AG09319 (cell line): ENCODE data around the gene NSD2.

Source experiments
- DNase-seq: peaks from one replicate; pipeline ENCODE4 v3.0.0-alpha.2; 2010; ENCODE audit warnings: low read depth; ENCODE audit errors: extremely low read depth
- CTCF ChIP-seq: IDR thresholded peaks from 2 replicates; pipeline ENCODE4 v1.5.1; 2011; ENCODE audit warnings: low read depth, mild to moderate bottlenecking, inconsistent platforms, low read length, moderate library complexity

The NSD2 gene

GRCh38 chr4:1961038-1961437 is 89.8 kb downstream of the NSD2 start:
- DNase-seq: no peak
- no peak for TF ChIP-seq CTCF

- TF ChIP-seq CTCF: no peak
- no peak for DNase-seq
Measured at GRCh38 chr4:1961563-1961962, 90.4 kb downstream of the NSD2 start.

- TF ChIP-seq CTCF: no peak
Measured at GRCh38 chr4:1962980-1963379, 91.8 kb downstream of the NSD2 start.

GRCh38 chr4:1964443-1964842 is 93.2 kb downstream of the NSD2 start:
- no peak for DNase-seq
- no peak for TF ChIP-seq CTCF

More at GRCh38 chr4:1962980-1963379, 91.8 kb downstream of the NSD2 start:
- no peak for DNase-seq

- DNase-seq: no peak
- no peak for TF ChIP-seq CTCF
Measured at GRCh38 chr4:1964971-1965370, 93.8 kb downstream of the NSD2 start.

- DNase-seq: no peak
- no peak for TF ChIP-seq CTCF
Measured at GRCh38 chr4:1967512-1968149, 96.4 kb downstream of the NSD2 start.

GRCh38 chr4:1968686-1969295 is 97.6 kb downstream of the NSD2 start:
- no peak for TF ChIP-seq CTCF
- DNase-seq: no peak
